ENCODE measurements around the gene GRAMD1A. TPM values are rescaled to one million over a fixed set of nuclear protein-coding genes. Genes with fewer than 3 reads are reported as not detected.
A peak's percentile ranks its signal among the peaks of the same experiment; 100 is the strongest.
"Not testable (repeated sequence)": the region's sequence is repeated elsewhere in the genome, so short reads cannot be mapped to it uniquely, and the experiment has no call there.

The GRAMD1A gene
- total RNA-seq, 1 donor from 2014 or later = 29.3 TPM

- FAIRE-seq = no peak
These were observed 25.1 kb upstream of the GRAMD1A start for GRCh38 chr19:34975056-34975455.

GRCh38 chr19:34976611-34977010 is 23.5 kb upstream of the GRAMD1A start:
- DNase-seq (ENCODE audit: low spot score in 2 of 2) (no peak), FAIRE-seq (no peak)

More at GRCh38 chr19:34975056-34975455, 25.1 kb upstream of the GRAMD1A start:
- DNase-seq (ENCODE audit: low spot score in 2 of 2) = no peak

GRCh38 chr19:34979819-34980640 is 20.1 kb upstream of the GRAMD1A start:
- DNase-seq (ENCODE audit: low spot score in 2 of 2) (no peak), FAIRE-seq (no peak)

GRCh38 chr19:34982275-34982674 is 17.8 kb upstream of the GRAMD1A start:
- FAIRE-seq = no peak
- DNase-seq (ENCODE audit: low spot score in 2 of 2) = no peak

GRCh38 chr19:34983786-34984185 is 16.3 kb upstream of the GRAMD1A start:
- DNase-seq (ENCODE audit: low spot score in 2 of 2) = no peak
- FAIRE-seq = no peak

GRCh38 chr19:34984287-34984686 is 15.8 kb upstream of the GRAMD1A start:
- FAIRE-seq (no peak), DNase-seq (ENCODE audit: low spot score in 2 of 2) (no peak)

- DNase-seq (ENCODE audit: low spot score in 2 of 2) (no peak), FAIRE-seq (no peak)
These were observed 14.7 kb upstream of the GRAMD1A start for GRCh38 chr19:34985249-34986022.

- no peak for FAIRE-seq
- no peak for DNase-seq (ENCODE audit: low spot score in 2 of 2)
These were observed 12.0 kb upstream of the GRAMD1A start for GRCh38 chr19:34988119-34988518.

- no peak for DNase-seq (ENCODE audit: low spot score in 2 of 2)
- FAIRE-seq = no peak
These were observed 10.8 kb upstream of the GRAMD1A start for GRCh38 chr19:34989298-34989697.

GRCh38 chr19:34990578-34991192 is 9.4 kb upstream of the GRAMD1A start:
- no peak for FAIRE-seq
- no peak for DNase-seq (ENCODE audit: low spot score in 2 of 2)

GRCh38 chr19:34991542-34992333 is 8.4 kb upstream of the GRAMD1A start:
- DNase-seq (ENCODE audit: low spot score in 2 of 2) = no peak
- no peak for FAIRE-seq

- FAIRE-seq; DNase-seq (ENCODE audit: low spot score in 2 of 2): not testable (repeated sequence)
These were observed 7.5 kb upstream of the GRAMD1A start for GRCh38 chr19:34992582-34992981.

GRCh38 chr19:34994286-34994642 is 5.9 kb upstream of the GRAMD1A start:
- FAIRE-seq (no peak), DNase-seq (ENCODE audit: low spot score in 2 of 2) (no peak)

GRCh38 chr19:34994643-34995541 is 5.2 kb upstream of the GRAMD1A start:
- no peak for FAIRE-seq
- DNase-seq (ENCODE audit: low spot score in 2 of 2) = no peak

- FAIRE-seq = no peak
- DNase-seq (ENCODE audit: low spot score in 2 of 2) = no peak
These were observed 4.6 kb upstream of the GRAMD1A start for GRCh38 chr19:34995551-34995950.

- DNase-seq (ENCODE audit: low spot score in 2 of 2) = peak in 1 of 2 donors; percentile 10
- FAIRE-seq = no peak
These were observed 3.0 kb upstream of the GRAMD1A start for GRCh38 chr19:34997071-34997617.

- not testable (repeated sequence) for DNase-seq (ENCODE audit: low spot score in 2 of 2); FAIRE-seq
These were observed 1.9 kb upstream of the GRAMD1A start for GRCh38 chr19:34998224-34998623.

GRCh38 chr19:34998777-34999497 is 1.2 kb upstream of the GRAMD1A start:
- FAIRE-seq (no peak), DNase-seq (ENCODE audit: low spot score in 2 of 2) (no peak)

- DNase-seq (ENCODE audit: low spot score in 2 of 2) = no peak
- no peak for FAIRE-seq
These were observed 169 bp downstream of the GRAMD1A start for GRCh38 chr19:35000338-35000646.
